SK-N-MC (cell line): ENCODE results near the gene ASB10.

Experiments used
- DNase-seq: peaks from one replicate; pipeline ENCODE4 v3.0.0-alpha.2; 2011; ENCODE audit warnings: low read depth, low spot score
- H3K27ac ChIP-seq: fragments of 200-600 bp; sonication (generic); 2 replicates; pipeline ENCODE4 v1.5.1; 2016; ENCODE audit warnings: mixed run types
- H3K36me3 ChIP-seq: fragments of 200-600 bp; sonication (generic); 2 replicates; pipeline ENCODE4 v1.6.1; 2017; ENCODE audit warnings: antibody characterized with exemption, low read length, mixed read lengths; ENCODE audit not compliant: insufficient read depth
- H3K4me3 ChIP-seq: fragments of 200-600 bp; sonication (generic); 2 replicates; pipeline ENCODE4 v1.5.1; 2016
- H3K9ac ChIP-seq: fragments of 200-600 bp; sonication (generic); 2 replicates; pipeline ENCODE4 v1.8.0; 2017; ENCODE audit warnings: mixed run types, mixed read lengths; ENCODE audit not compliant: insufficient read length
- H3K9me3 ChIP-seq: fragments of 200-600 bp; sonication (generic); 2 replicates; pipeline ENCODE4 v1.6.1; 2017; ENCODE audit warnings: low read depth, mild to moderate bottlenecking, antibody characterized with exemption, low read length, moderate library complexity, mixed read lengths
- EZH2 ChIP-seq: fragments of 200-600 bp; sonication (generic); IDR thresholded peaks from one replicate; pipeline ENCODE4 v1.6.1; 2017; ENCODE audit warnings: antibody characterized with exemption
- FOXP2 ChIP-seq: optimal IDR thresholded peaks from 2 replicates; pipeline ENCODE3; 2011; ENCODE audit warnings: mild to moderate bottlenecking, moderate library complexity; ENCODE audit not compliant: insufficient read depth; ENCODE audit errors: extremely low read length, control extremely low read depth
- POLR2AphosphoS5 ChIP-seq: IDR thresholded peaks from 2 replicates; pipeline ENCODE4 v1.6.1; 2012; ENCODE audit warnings: mild to moderate bottlenecking, low read depth, low read length, borderline replicate concordance

The ASB10 gene

GRCh38 chr7:151206914-151207313, 19.9 kb upstream of the ASB10 start:
- Histone ChIP-seq H3K9ac (no peak overlapping the region), H3K27ac (no peak overlapping the region)
- TF ChIP-seq FOXP2 (no peak), EZH2 (no peak), POLR2AphosphoS5 (no peak)

GRCh38 chr7:151205730-151206129, 18.7 kb upstream of the ASB10 start:
- Histone ChIP-seq H3K9me3 (no peaks in the 10 kb centered on the region), H3K9ac (no peak overlapping the region), H3K36me3 (no peaks in the 10 kb centered on the region), H3K27ac (no peak overlapping the region), H3K4me3 (no peak overlapping the region)
- TF ChIP-seq POLR2AphosphoS5 (no peak), EZH2 (no peak)
- DNase-seq: no peak

More at GRCh38 chr7:151206914-151207313, 19.9 kb upstream of the ASB10 start:
- no peak for DNase-seq
- H3K9me3 ChIP-seq: no peaks in the 10 kb centered on the region
- no peak overlapping the region for H3K4me3 ChIP-seq
- H3K36me3 ChIP-seq: no peaks in the 10 kb centered on the region

GRCh38 chr7:151204383-151205032, 17.5 kb upstream of the ASB10 start:
- Histone ChIP-seq H3K36me3 (no peaks in the 10 kb centered on the region), H3K4me3 (no peak overlapping the region), H3K9me3 (no peaks in the 10 kb centered on the region), H3K9ac (no peak overlapping the region), H3K27ac (no peak overlapping the region)
- no peak for DNase-seq
- no peak for TF ChIP-seq POLR2AphosphoS5
- TF ChIP-seq FOXP2: no peak
- TF ChIP-seq EZH2: no peak

GRCh38 chr7:151202836-151203235, 15.8 kb upstream of the ASB10 start:
- no peak overlapping the region for H3K4me3 ChIP-seq
- no peak overlapping the region for H3K9ac ChIP-seq
- DNase-seq: no peak
- H3K36me3 ChIP-seq: no peaks in the 10 kb centered on the region
- H3K9me3 ChIP-seq: no peaks in the 10 kb centered on the region
- H3K27ac ChIP-seq: no peak overlapping the region
- TF ChIP-seq FOXP2: no peak
- no peak for TF ChIP-seq POLR2AphosphoS5
- no peak for TF ChIP-seq EZH2

GRCh38 chr7:151201751-151202150, 14.7 kb upstream of the ASB10 start:
- no peak overlapping the region for H3K27ac ChIP-seq
- no peak for DNase-seq
- H3K4me3 ChIP-seq: no peak overlapping the region
- TF ChIP-seq POLR2AphosphoS5: no peak
- TF ChIP-seq EZH2: no peak
- no peak for TF ChIP-seq FOXP2
- H3K9ac ChIP-seq: no peak overlapping the region
- H3K9me3 ChIP-seq: no peaks in the 10 kb centered on the region
- H3K36me3 ChIP-seq: no peaks in the 10 kb centered on the region

- H3K27ac ChIP-seq: no peak overlapping the region
- TF ChIP-seq FOXP2 (no peak), POLR2AphosphoS5 (no peak), EZH2 (no peak)
- no peak overlapping the region for H3K4me3 ChIP-seq
- no peaks in the 10 kb centered on the region for H3K36me3 ChIP-seq
- H3K9me3 ChIP-seq: no peaks in the 10 kb centered on the region
- DNase-seq: no peak
- no peak overlapping the region for H3K9ac ChIP-seq
Observed at GRCh38 chr7:151201344-151201743, 14.3 kb upstream of the ASB10 start.

- H3K27ac ChIP-seq: no peak overlapping the region
- peak overlapping the region; percentile 18; the same call in 1 of the 2 replicates for H3K4me3 ChIP-seq
- no peaks in the 10 kb centered on the region for H3K9me3 ChIP-seq
- H3K36me3 ChIP-seq: no peaks in the 10 kb centered on the region
- no peak for DNase-seq
- no peak for TF ChIP-seq FOXP2
- TF ChIP-seq POLR2AphosphoS5: no peak
- TF ChIP-seq EZH2: no peak
- no peak overlapping the region for H3K9ac ChIP-seq
Observed at GRCh38 chr7:151198945-151199848, 12.1 kb upstream of the ASB10 start.

GRCh38 chr7:151197932-151198331, 10.9 kb upstream of the ASB10 start:
- TF ChIP-seq POLR2AphosphoS5 (no peak), FOXP2 (no peak), EZH2 (no peak)
- no peaks in the 10 kb centered on the region for H3K36me3 ChIP-seq
- no peak overlapping the region for H3K9ac ChIP-seq
- no peak overlapping the region for H3K4me3 ChIP-seq
- no peak overlapping the region for H3K27ac ChIP-seq
- no peaks in the 10 kb centered on the region for H3K9me3 ChIP-seq
- DNase-seq: no peak
